Gastrocnemius medialis (tissue), 4 donors: ENCODE data around the gene MEF2A.

Source experiments
- CTCF ChIP-seq, 5 experiments: fragments of 450-650 bp in 3 of 5; fragments of 200-600 bp in 2 of 5; sonication (generic) in 2 of 5; IDR thresholded peaks in 4 of 5; conservative IDR thresholded peaks in 1 of 5; 1 replicate in 4 of 5; 2 replicates in 1 of 5; pipeline ENCODE4 v1.5.1; 2016 to 2019; ENCODE audit warnings: antibody characterized with exemption in 5 of 5, mild to moderate bottlenecking in 3 of 5, moderate library complexity in 3 of 5
- POLR2A ChIP-seq, 2 donors: fragments of 450-650 bp; IDR thresholded peaks; one replicate each; pipeline ENCODE4 v1.6.1; 2017; ENCODE audit warnings: antibody characterized with exemption in 2 of 2, mild to moderate bottlenecking in 2 of 2, moderate library complexity in 2 of 2

GRCh38 chr15:99668533-99669182 is 102.9 kb downstream of the MEF2A start:
- no peak for TF ChIP-seq POLR2A (IDR thresholded peaks at IDR 0.05)
- TF ChIP-seq CTCF (IDR thresholded peaks at IDR 0.05 in 4 of 5, conservative IDR thresholded peaks at IDR 0.05 in 1 of 5) = no peak
